ENCODE results near the gene CCDC57.

CCDC57 gene

DNA sequence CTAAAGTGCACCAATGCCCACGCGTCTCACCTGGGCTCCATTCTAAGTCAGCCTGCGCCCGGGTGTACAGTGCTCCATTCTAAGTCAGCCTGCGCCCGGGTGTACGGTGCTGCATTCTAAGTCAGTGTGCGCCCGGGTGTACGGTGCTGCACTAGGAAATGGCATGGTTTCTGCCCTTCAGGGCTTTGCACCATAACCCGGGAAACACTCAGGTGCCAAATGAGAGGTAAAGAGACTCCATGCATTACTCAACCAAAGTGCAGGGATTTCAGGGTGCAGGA lies 85.4 kb downstream of the CCDC57 start:
- H3K4me3 ChIP-seq (ENCODE audit: low read length): no peak overlapping the region
- TF ChIP-seq, protein P1, sequence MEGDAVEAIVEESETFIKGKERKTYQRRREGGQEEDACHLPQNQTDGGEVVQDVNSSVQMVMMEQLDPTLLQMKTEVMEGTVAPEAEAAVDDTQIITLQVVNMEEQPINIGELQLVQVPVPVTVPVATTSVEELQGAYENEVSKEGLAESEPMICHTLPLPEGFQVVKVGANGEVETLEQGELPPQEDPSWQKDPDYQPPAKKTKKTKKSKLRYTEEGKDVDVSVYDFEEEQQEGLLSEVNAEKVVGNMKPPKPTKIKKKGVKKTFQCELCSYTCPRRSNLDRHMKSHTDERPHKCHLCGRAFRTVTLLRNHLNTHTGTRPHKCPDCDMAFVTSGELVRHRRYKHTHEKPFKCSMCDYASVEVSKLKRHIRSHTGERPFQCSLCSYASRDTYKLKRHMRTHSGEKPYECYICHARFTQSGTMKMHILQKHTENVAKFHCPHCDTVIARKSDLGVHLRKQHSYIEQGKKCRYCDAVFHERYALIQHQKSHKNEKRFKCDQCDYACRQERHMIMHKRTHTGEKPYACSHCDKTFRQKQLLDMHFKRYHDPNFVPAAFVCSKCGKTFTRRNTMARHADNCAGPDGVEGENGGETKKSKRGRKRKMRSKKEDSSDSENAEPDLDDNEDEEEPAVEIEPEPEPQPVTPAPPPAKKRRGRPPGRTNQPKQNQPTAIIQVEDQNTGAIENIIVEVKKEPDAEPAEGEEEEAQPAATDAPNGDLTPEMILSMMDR (conservative IDR thresholded peaks at IDR 0.05; ENCODE audit: low read length): no peak
- no peak for DNase-seq (ENCODE audit: low read depth)

DNA sequence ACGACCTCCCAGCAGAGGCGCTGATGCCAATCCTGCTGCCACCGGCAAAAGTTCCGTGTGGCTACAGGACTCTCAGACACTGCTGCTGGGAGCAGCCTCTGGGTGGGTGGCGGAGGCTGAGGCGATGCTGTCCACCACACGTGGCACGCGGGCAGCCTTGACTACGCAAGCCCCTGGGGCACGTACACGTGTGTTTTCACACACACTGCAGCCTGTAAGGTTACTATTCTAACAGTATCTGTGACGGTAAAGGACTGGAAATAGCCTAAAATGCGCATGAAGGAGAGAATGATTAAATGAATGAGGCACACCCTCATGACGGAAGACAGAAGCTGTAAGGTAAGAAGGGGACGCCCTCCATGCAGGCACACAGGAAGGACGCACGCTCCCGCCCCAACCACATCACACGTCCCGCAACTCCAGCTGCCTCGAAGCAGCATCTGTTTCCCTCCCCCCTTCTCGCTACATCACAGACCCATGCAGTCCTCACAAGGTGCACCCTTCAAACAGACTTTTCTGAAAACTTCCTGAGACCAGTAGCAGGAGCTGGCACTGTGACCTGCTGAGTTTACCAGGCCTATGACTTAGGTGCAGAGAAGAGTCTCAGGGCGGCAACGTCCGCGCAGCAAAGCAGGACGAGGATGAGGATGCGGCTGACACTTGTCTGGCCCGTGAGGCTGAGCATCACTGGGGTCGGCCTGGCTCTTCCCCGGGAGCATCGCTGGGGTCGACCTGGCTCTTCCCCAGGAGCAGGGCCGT lies 85.9 kb downstream of the CCDC57 start:
- no peak for DNase-seq (ENCODE audit: low read depth)
- TF ChIP-seq, protein P1 (conservative IDR thresholded peaks at IDR 0.05; ENCODE audit: low read length): no peak
- H3K4me3 ChIP-seq (ENCODE audit: low read length): no peak overlapping the region

DNA sequence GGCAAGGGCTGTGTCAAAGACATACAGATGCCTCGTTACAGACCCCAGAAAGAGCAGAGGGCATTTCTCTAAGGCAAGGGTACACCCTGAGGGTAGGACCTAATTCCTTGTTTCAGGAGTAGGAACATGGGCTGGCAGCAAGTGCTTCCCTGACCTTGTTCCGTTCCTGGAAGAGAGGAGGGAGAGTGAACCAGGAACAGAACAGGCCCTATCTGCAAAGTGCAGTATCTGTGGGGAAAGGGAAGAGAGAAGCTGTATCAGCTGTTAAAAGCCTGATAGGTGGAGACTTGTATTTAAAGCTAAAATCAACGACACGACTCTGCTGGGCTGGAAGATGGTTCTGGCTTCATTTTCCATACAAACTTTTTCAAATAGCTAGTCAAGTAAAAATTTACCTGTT lies 88.5 kb downstream of the CCDC57 start:
- DNase-seq (ENCODE audit: low read depth): no peak
- TF ChIP-seq, protein P1 (conservative IDR thresholded peaks at IDR 0.05; ENCODE audit: low read length): no peak
- no peak overlapping the region for H3K4me3 ChIP-seq (ENCODE audit: low read length)

DNA sequence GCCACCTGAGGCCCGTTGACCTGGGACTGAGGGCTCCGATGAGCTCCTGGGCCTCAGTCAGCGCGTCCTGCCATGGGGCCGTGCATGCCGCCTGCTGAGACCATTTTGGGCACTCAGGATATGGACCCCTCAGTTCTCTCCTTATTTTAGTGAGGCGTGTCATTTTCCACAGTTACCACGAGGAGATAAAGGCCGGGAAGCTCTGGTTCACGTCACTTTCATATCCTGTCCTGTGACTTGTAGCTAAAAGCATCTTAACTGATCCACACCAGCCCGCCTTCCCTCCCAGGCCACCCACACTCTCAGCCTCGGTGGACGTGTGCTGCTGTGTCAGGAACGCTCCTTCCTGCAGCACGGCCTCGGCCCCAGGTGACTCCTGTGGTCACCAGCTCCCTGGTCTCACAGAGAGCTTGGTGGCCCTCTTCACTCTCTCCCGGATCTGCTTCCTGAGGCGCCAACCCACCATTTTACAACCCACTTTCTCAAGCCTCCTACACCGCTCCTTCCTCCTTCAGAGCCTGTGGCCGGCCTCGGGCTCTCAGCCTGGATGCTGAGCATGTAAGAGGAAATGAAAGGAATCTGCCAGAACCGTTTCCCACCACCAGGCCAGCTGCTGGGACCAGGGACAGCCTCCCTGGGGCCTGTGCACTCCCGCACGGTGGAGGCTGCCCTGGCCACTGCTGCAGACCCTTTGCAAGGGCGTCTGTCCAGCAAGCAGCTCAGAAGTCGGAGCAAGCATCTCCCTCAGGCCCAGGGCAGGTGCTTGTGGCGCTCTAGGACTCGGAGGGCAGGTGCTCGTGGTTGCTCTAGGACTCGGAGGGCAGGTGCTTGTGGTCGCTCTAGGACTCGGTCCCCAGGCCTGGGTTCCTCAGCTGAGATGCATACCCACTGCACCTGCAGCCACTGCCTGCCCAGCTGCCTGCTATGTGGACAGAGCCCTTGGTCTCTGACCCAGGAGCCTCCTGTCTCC lies 90.7 kb downstream of the CCDC57 start:
- TF ChIP-seq, protein P1 (conservative IDR thresholded peaks at IDR 0.05; ENCODE audit: low read length): no peak
- H3K4me3 ChIP-seq (ENCODE audit: low read length): no peak overlapping the region
- no peak for DNase-seq (ENCODE audit: low read depth)

DNA sequence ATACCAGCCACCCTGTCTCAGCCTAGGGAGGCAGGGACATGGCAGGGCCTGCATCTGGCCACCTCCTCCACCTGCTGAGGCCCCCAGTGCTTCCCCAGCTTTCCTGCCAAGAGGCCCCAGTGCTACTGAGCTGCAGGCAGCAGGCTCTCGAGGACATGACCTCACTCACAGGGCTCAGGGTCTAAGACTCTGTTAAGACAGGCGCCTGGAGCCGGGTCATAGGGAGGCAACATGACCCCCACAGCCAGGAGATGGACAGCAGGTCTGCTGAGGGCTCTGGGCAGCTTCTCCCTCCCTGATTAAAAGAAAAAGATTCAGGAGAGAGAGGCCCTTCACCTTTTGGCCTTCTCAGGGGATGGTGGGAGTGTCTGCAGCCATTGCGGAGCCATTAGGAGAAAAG lies 91.4 kb downstream of the CCDC57 start:
- H3K4me3 ChIP-seq (ENCODE audit: low read length): no peak overlapping the region
- no peak for DNase-seq (ENCODE audit: low read depth)
- TF ChIP-seq, protein P1 (conservative IDR thresholded peaks at IDR 0.05; ENCODE audit: low read length): no peak

DNA sequence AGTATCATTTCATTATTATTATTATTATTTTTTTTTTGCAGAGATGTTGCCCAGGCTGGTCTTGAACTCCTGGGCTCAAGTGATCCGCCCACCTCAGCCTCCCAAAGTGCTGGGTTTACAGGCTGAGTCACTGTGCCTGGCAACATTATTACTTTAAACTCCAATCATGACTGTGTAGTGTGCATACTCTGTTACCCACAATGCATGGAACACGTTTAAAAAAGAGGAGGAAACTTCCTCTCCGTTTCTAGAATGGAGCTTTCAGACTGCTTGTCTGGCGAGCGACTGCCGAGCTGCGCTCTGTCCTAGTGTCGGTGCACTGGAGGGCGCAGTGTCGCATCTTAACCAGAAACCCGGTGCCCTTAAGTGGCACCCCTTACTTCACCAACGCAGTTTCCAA lies 92.5 kb downstream of the CCDC57 start:
- no peak overlapping the region for H3K4me3 ChIP-seq (ENCODE audit: low read length)
- peak; percentile 38 for DNase-seq (ENCODE audit: low read depth)
- TF ChIP-seq, protein P1 (conservative IDR thresholded peaks at IDR 0.05; ENCODE audit: low read length): no peak
